ENCODE results near the gene ID4. TPM values are rescaled to one million over a fixed set of nuclear protein-coding genes. Genes with fewer than 3 reads are reported as not detected.
"Not testable (repeated sequence)": the region's sequence is repeated elsewhere in the genome, so short reads cannot be mapped to it uniquely, and the experiment has no call there.

The ID4 gene
- total RNA-seq, 2 experiments from 2014 or later, result not detected

DNA sequence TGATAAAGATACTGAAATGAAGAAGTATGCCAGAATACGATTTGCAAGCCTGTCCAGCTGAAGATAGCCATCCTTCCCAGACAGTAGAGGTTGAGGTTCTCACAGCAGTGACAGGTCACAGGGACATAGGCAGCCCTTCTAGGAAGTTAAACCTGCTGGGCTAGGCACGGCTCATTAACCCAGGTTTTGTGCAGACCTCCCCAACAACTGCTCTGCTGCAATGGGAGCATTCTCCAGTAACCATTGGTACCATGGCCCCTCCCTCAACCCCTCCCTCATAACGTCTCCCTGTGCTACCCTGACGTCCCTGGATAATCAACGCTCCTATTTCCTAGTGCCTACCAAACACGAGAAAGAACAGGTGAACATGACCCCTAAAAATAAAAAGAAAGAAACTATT, 15.8 kb downstream of the ID4 start:
- peaks cover 3% of the 10 kb centered on the region for H3K27me3 Mint-ChIP-seq (ENCODE audit: low read depth)
- no peak overlapping the region for H3K27ac Mint-ChIP-seq
- no peak for DNase-seq
- CTCF ChIA-PET, result no interaction called here
- H3K4me3 Mint-ChIP-seq, result no peak overlapping the region
- intact Hi-C loops (cut with micrococcal nuclease), result loop anchor here (5.0 kb wide), 1 partner anchor 1256 kb away; no protein-coding TSS in a partner anchor
- H3K4me1 Mint-ChIP-seq (ENCODE audit: low read depth), result no peaks in the 10 kb centered on the region
- H3K36me3 Mint-ChIP-seq (ENCODE audit: low read depth), result no peaks in the 10 kb centered on the region
- no peaks in the 10 kb centered on the region for H3K9me3 Mint-ChIP-seq

- CTCF ChIA-PET; H3K27ac Mint-ChIP-seq; H3K4me1 Mint-ChIP-seq (ENCODE audit: low read depth); H3K27me3 Mint-ChIP-seq (ENCODE audit: low read depth); H3K36me3 Mint-ChIP-seq (ENCODE audit: low read depth); H3K9me3 Mint-ChIP-seq; DNase-seq; H3K4me3 Mint-ChIP-seq: not testable (repeated sequence)
- intact Hi-C loops (cut with micrococcal nuclease), result loop anchor here (5.0 kb wide), 1 partner anchor 1257 kb away; no protein-coding TSS in a partner anchor
Observed at GRCh38 chr6:19854421-19855015, 17.3 kb downstream of the ID4 start.

- Mint-ChIP-seq H3K27me3 (ENCODE audit: low read depth) (peaks cover 3% of the 10 kb centered on the region), H3K27ac (no peak overlapping the region), H3K9me3 (no peaks in the 10 kb centered on the region), H3K36me3 (ENCODE audit: low read depth) (no peaks in the 10 kb centered on the region), H3K4me3 (no peak overlapping the region), H3K4me1 (ENCODE audit: low read depth) (no peaks in the 10 kb centered on the region)
- intact Hi-C loops (cut with micrococcal nuclease), result no loop called here
- DNase-seq, result no peak
- CTCF ChIA-PET, result interaction anchor here (0.7 kb wide), 1 partner anchor 9 kb away, joined by 4 read pairs; no protein-coding TSS in a partner anchor
Observed at GRCh38 chr6:19855536-19855935, 18.4 kb downstream of the ID4 start.

DNA sequence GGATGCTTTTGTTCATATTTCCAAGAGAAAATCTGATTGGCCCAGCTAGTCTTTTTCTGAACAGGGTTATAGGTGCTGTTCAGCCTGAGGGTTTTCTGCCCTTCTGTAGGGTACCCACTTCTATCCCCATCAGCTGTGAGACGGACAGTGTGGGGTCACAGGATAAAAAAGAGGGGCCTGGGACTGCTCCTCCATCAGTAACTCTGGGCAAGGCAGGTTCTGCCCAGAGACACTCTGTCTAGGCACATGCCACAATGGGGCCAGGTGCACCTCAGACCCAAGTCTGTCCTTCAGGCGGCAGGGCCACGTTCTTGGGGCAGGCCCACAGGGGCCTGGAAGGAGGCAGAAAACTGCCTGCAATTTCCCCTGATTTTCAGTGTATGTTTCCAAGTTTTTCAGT, 20.0 kb downstream of the ID4 start:
- DNase-seq, result no peak
- no peaks in the 10 kb centered on the region for H3K4me1 Mint-ChIP-seq (ENCODE audit: low read depth)
- no peak overlapping the region for H3K4me3 Mint-ChIP-seq
- H3K27ac Mint-ChIP-seq, result no peak overlapping the region
- CTCF ChIA-PET, result no interaction called here
- H3K9me3 Mint-ChIP-seq, result no peaks in the 10 kb centered on the region
- H3K27me3 Mint-ChIP-seq (ENCODE audit: low read depth), result peaks cover 3% of the 10 kb centered on the region
- intact Hi-C loops (cut with micrococcal nuclease), result no loop called here
- H3K36me3 Mint-ChIP-seq (ENCODE audit: low read depth), result no peaks in the 10 kb centered on the region

GRCh38 chr6:19857703-19858102, 20.5 kb downstream of the ID4 start:
- no peaks in the 10 kb centered on the region for H3K4me1 Mint-ChIP-seq (ENCODE audit: low read depth)
- no peaks in the 10 kb centered on the region for H3K9me3 Mint-ChIP-seq
- no peak for DNase-seq
- H3K4me3 Mint-ChIP-seq, result no peak overlapping the region
- no peaks in the 10 kb centered on the region for H3K36me3 Mint-ChIP-seq (ENCODE audit: low read depth)
- CTCF ChIA-PET, result no interaction called here
- no peak overlapping the region for H3K27ac Mint-ChIP-seq
- intact Hi-C loops (cut with micrococcal nuclease), result no loop called here
- peaks cover 2% of the 10 kb centered on the region for H3K27me3 Mint-ChIP-seq (ENCODE audit: low read depth)

DNA sequence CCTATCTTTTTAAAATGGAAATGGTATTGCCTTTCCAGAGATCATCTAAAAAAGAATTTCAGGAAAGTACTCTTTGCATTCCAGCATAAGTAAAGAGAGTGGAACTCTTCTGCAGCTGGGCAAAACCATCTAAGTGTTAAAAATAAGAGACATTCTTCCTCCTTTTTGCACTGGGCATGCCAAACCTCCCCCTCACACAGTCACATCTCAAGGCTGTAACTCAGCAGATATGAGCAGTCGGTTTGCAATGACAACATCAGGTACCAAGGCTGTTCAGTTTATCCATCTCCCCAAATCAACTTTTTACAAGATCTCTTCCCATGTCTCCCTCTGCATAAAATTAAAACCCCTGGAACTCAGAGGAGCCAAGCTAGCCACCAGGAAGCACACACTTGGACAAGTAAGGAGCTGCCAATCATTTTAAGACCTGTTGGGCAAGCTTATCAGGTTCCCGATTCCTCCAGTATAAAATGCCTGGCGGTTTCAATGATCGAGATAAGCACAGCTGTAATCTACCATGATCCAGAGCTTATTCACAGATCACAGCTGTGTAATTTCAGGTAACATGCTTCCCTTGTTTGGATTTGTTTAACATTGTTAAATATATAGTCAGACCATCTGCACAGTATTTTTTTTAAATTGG, 23.2 kb downstream of the ID4 start:
- no peak for DNase-seq
- Mint-ChIP-seq H3K27ac (no peak overlapping the region), H3K27me3 (ENCODE audit: low read depth) (no peaks in the 10 kb centered on the region), H3K4me1 (ENCODE audit: low read depth) (no peaks in the 10 kb centered on the region), H3K36me3 (ENCODE audit: low read depth) (no peaks in the 10 kb centered on the region), H3K9me3 (no peaks in the 10 kb centered on the region), H3K4me3 (no peak overlapping the region)
- CTCF ChIA-PET, result no interaction called here
- intact Hi-C loops (cut with micrococcal nuclease), result no loop called here

DNA sequence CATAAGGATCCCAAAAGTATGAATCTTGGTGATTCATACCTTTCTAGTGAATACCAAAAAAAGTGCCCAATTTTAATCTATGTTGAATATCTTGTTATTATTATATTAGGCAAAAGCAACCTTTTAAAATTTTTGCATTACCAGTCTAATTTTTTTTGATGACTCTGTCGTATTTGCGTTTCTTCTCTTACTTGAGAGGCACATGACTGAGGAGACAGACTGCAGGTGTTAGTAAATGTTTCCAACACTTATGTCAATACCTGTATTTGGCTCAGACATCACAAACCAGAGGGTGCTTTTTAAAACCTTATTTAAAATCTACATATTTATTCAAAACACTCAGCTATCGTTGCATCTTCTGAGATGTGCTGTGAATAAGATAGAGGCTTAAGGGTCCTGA, 27.1 kb downstream of the ID4 start:
- Mint-ChIP-seq H3K4me1 (ENCODE audit: low read depth) (no peaks in the 10 kb centered on the region), H3K27ac (no peak overlapping the region), H3K9me3 (no peaks in the 10 kb centered on the region), H3K36me3 (ENCODE audit: low read depth) (no peaks in the 10 kb centered on the region), H3K4me3 (no peak overlapping the region), H3K27me3 (ENCODE audit: low read depth) (peaks cover 4% of the 10 kb centered on the region)
- intact Hi-C loops (cut with micrococcal nuclease), result no loop called here
- no peak for DNase-seq
- CTCF ChIA-PET, result interaction anchor here (0.6 kb wide), 1 partner anchor 9 kb away, joined by 4 read pairs; no protein-coding TSS in a partner anchor

DNA sequence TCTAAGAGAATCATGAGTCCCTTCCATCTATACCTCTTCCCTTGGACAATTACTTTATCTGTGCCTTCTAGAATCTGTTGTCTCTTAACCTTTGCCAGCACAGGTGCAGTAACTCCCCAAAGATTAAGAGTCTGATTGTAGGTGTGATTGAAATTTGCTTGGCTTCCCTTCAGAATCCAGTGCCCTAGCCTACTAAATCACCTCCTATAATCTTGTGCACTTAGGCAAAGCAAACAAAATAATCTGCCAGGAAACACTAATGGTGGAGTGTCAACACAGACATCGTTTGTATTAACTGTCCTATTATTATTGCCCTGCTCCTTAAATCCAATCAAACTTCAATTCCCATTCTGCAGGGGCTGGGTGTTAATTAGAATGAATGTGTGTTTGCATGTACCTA, 28.0 kb downstream of the ID4 start:
- CTCF ChIA-PET, result no interaction called here
- Mint-ChIP-seq H3K4me3 (no peak overlapping the region), H3K36me3 (ENCODE audit: low read depth) (no peaks in the 10 kb centered on the region), H3K27ac (no peak overlapping the region), H3K9me3 (no peaks in the 10 kb centered on the region), H3K27me3 (ENCODE audit: low read depth) (peaks cover 4% of the 10 kb centered on the region), H3K4me1 (ENCODE audit: low read depth) (no peaks in the 10 kb centered on the region)
- no peak for DNase-seq
- intact Hi-C loops (cut with micrococcal nuclease), result no loop called here

DNA sequence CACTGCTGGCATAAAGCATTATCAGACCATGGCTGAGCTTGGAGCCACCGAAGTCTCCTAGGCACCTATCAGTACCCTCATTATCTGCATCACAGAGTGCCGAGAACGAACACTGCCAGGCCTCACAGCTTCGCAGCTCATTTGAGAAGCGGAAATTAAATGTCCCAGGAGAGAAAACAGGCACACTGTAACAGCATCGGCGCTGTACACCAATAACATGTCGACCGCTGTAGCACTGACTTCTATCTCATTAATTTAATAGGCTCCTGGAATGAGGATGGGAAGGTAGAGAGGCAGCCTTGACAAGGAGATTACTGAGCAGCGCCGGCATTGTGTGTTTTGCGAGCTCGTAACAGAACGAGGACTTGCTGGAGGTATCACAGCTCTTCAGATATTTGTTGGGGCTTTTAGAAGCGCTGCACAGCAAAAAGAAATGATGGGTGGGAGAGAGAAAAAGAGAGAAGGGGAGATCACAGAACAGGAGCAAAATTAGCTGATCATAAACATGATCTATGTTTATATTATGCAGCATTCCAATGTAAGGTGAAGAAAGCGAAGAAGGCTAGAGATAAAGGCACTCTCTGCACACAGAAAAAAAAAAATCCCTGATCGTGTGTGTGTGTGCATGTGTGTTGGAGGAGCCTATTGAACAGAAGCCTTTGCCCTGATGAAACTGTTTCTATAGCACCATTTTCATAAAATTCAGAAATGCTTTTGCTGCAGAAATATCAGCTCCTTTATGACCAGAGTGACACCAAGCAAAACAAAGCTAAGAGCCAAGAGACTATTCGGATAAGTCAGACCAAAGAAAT, 29.2 kb downstream of the ID4 start:
- CTCF ChIA-PET, result no interaction called here
- no peak for DNase-seq
- no peaks in the 10 kb centered on the region for H3K4me1 Mint-ChIP-seq (ENCODE audit: low read depth)
- no peaks in the 10 kb centered on the region for H3K36me3 Mint-ChIP-seq (ENCODE audit: low read depth)
- H3K9me3 Mint-ChIP-seq, result no peaks in the 10 kb centered on the region
- intact Hi-C loops (cut with micrococcal nuclease), result no loop called here
- H3K4me3 Mint-ChIP-seq, result no peak overlapping the region
- no peak overlapping the region for H3K27ac Mint-ChIP-seq
- H3K27me3 Mint-ChIP-seq (ENCODE audit: low read depth), result peaks cover 4% of the 10 kb centered on the region

DNA sequence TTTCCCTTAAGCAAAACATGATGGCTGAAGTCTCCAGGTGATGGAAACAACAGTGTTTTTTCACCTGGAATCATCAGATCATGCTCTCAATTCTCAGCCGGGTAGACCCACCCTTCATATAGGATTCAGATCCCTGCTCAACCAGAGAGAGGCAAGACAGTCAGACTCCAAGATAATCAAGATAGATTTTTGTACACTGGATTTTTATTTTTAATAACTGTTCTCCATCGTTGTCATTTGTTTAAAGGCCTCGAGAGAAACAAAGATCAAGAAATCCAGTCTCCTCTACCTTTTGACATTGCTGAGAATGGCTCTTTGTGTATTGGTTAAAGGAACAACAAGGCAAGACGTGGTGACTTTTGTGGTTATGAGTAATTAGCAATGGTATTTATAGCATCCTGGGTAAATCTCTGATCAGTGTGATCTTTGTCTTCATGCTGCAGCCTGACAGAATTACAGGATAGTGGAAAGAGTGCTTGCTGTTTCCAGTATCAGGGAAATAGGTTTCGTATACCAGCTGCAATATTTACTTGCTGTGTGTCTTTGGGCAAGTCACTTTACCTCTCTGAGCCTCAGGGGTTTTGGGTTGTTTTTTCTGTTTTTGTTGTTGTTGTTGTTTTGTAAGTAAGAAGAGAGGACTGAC, 29.9 kb downstream of the ID4 start:
- Mint-ChIP-seq H3K27me3 (ENCODE audit: low read depth) (peaks cover 4% of the 10 kb centered on the region), H3K27ac (no peak overlapping the region), H3K36me3 (ENCODE audit: low read depth) (no peaks in the 10 kb centered on the region), H3K9me3 (no peaks in the 10 kb centered on the region), H3K4me1 (ENCODE audit: low read depth) (no peaks in the 10 kb centered on the region), H3K4me3 (no peak overlapping the region)
- no peak for DNase-seq
- intact Hi-C loops (cut with micrococcal nuclease), result no loop called here
- CTCF ChIA-PET, result no interaction called here

GRCh38 chr6:19869464-19869863, 32.3 kb downstream of the ID4 start:
- CTCF ChIA-PET, result no interaction called here
- Mint-ChIP-seq H3K36me3 (ENCODE audit: low read depth) (no peaks in the 10 kb centered on the region), H3K4me1 (ENCODE audit: low read depth) (no peaks in the 10 kb centered on the region), H3K4me3 (no peak overlapping the region), H3K9me3 (no peaks in the 10 kb centered on the region), H3K27ac (no peak overlapping the region), H3K27me3 (ENCODE audit: low read depth) (peaks cover 4% of the 10 kb centered on the region)
- DNase-seq, result no peak
- intact Hi-C loops (cut with micrococcal nuclease), result no loop called here

DNA sequence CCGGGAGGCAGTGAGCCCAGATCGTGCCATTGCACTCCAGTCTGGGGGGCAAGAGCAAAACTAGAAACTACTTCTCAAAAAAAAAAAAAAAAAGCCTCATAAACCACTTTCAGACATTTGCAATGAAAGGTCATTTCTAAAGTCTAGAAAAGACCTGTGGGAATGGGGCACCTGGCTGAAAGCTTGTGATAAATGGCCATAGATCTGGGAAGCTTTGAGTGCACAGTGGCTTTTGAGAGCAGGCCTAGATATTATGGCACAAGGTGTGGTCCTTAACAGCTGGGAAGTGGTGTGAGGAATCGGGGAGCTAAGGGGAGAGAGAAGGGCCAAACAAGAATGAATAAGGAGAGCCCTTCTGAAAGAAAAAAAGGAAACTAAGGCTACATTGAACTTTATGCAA, 33.2 kb downstream of the ID4 start:
- no peaks in the 10 kb centered on the region for H3K4me1 Mint-ChIP-seq (ENCODE audit: low read depth)
- no peaks in the 10 kb centered on the region for H3K9me3 Mint-ChIP-seq
- DNase-seq, result no peak
- no peak overlapping the region for H3K4me3 Mint-ChIP-seq
- H3K27ac Mint-ChIP-seq, result no peak overlapping the region
- H3K27me3 Mint-ChIP-seq (ENCODE audit: low read depth), result peaks cover 4% of the 10 kb centered on the region
- intact Hi-C loops (cut with micrococcal nuclease), result no loop called here
- CTCF ChIA-PET, result no interaction called here
- H3K36me3 Mint-ChIP-seq (ENCODE audit: low read depth), result no peaks in the 10 kb centered on the region
